DOHH2 (cell line): ENCODE data around the gene EXOC6B.

ENCODE experiments used
- EZH2phosphoT487 ChIP-seq: fragments of 200-600 bp; sonication (generic); IDR thresholded peaks from 2 replicates; pipeline ENCODE4 v1.6.1; 2017; ENCODE audit warnings: borderline replicate concordance, mild to moderate bottlenecking, antibody characterized with exemption, low read length, moderate library complexity, mixed read lengths
- TF ChIP-seq, protein P1 (sequence below): fragments of 200-600 bp; sonication (generic); IDR thresholded peaks from one replicate; pipeline ENCODE4 v1.5.1; 2014; ENCODE audit warnings: antibody characterized with exemption, mild to moderate bottlenecking, low read depth, low read length; ENCODE audit not compliant: poor library complexity, severe bottlenecking

GRCh38 chr2:72386288-72386687 lies 439.5 kb downstream of the EXOC6B start:
- TF ChIP-seq, protein P1, sequence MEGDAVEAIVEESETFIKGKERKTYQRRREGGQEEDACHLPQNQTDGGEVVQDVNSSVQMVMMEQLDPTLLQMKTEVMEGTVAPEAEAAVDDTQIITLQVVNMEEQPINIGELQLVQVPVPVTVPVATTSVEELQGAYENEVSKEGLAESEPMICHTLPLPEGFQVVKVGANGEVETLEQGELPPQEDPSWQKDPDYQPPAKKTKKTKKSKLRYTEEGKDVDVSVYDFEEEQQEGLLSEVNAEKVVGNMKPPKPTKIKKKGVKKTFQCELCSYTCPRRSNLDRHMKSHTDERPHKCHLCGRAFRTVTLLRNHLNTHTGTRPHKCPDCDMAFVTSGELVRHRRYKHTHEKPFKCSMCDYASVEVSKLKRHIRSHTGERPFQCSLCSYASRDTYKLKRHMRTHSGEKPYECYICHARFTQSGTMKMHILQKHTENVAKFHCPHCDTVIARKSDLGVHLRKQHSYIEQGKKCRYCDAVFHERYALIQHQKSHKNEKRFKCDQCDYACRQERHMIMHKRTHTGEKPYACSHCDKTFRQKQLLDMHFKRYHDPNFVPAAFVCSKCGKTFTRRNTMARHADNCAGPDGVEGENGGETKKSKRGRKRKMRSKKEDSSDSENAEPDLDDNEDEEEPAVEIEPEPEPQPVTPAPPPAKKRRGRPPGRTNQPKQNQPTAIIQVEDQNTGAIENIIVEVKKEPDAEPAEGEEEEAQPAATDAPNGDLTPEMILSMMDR, result no peak
- TF ChIP-seq EZH2phosphoT487, result no peak
